ENCODE results near the gene CLRN1. TPM values are rescaled to one million over a fixed set of nuclear protein-coding genes. Genes with fewer than 3 reads are reported as not detected.

Gene CLRN1
- total RNA-seq, result not detected in 3 replicates

GRCh38 chr3:150972366-150973071 is at the start of gene CLRN1:
CLRN1 (minus strand) TSS chr3:150972727; CDS start chr3:150972708, 19 bp downstream.
- Mint-ChIP-seq H3K4me1 (peaks cover 22% of the 10 kb centered on the region), H3K27ac (peak within 1 kb of the TSS; percentile 10), H3K9me3 (no peaks in the 10 kb centered on the region), H3K36me3 (no peaks in the 10 kb centered on the region), H3K27me3 (ENCODE audit: low read depth) (peaks cover 3% of the 10 kb centered on the region), H3K4me3 (no peak within 1 kb of the TSS)
- no peak for TF ChIP-seq CTCF (IDR thresholded peaks at IDR 0.05; ENCODE audit: unreplicated experiment)
- DNase-seq (ENCODE audit: low spot score in 2 of 2, unreplicated experiment in 2 of 2), result no peak

- no peak overlapping the region for H3K4me3 Mint-ChIP-seq
- DNase-seq (ENCODE audit: low spot score in 2 of 2, unreplicated experiment in 2 of 2), result no peak
Measured at GRCh38 chr3:151016478-151016795, 43.9 kb upstream of the CLRN1 start.

GRCh38 chr3:151015767-151016477 is 43.4 kb upstream of the CLRN1 start:
- TF ChIP-seq CTCF (IDR thresholded peaks at IDR 0.05; ENCODE audit: unreplicated experiment), result no peak
- no peak overlapping the region for H3K4me3 Mint-ChIP-seq
- DNase-seq (ENCODE audit: low spot score in 2 of 2, unreplicated experiment in 2 of 2), result no peak
- no peaks in the 10 kb centered on the region for H3K36me3 Mint-ChIP-seq
- no peaks in the 10 kb centered on the region for H3K9me3 Mint-ChIP-seq
- H3K27me3 Mint-ChIP-seq (ENCODE audit: low read depth), result peaks cover 5% of the 10 kb centered on the region
- peaks cover 3% of the 10 kb centered on the region for H3K4me1 Mint-ChIP-seq
- no peak overlapping the region for H3K27ac Mint-ChIP-seq

More at GRCh38 chr3:151016478-151016795, 43.9 kb upstream of the CLRN1 start:
- Mint-ChIP-seq H3K27ac (no peak overlapping the region), H3K36me3 (no peaks in the 10 kb centered on the region), H3K27me3 (ENCODE audit: low read depth) (peaks cover 5% of the 10 kb centered on the region), H3K9me3 (no peaks in the 10 kb centered on the region), H3K4me1 (peaks cover 2% of the 10 kb centered on the region)
- no peak for TF ChIP-seq CTCF (IDR thresholded peaks at IDR 0.05; ENCODE audit: unreplicated experiment)

- H3K27ac Mint-ChIP-seq, result no peak overlapping the region
- TF ChIP-seq CTCF (IDR thresholded peaks at IDR 0.05; ENCODE audit: unreplicated experiment), result no peak
- H3K4me3 Mint-ChIP-seq, result no peak overlapping the region
- H3K36me3 Mint-ChIP-seq, result no peaks in the 10 kb centered on the region
- H3K27me3 Mint-ChIP-seq (ENCODE audit: low read depth), result peaks cover 5% of the 10 kb centered on the region
- H3K4me1 Mint-ChIP-seq, result peaks cover 3% of the 10 kb centered on the region
- no peaks in the 10 kb centered on the region for H3K9me3 Mint-ChIP-seq
- DNase-seq (ENCODE audit: low spot score in 2 of 2, unreplicated experiment in 2 of 2), result no peak
Measured at GRCh38 chr3:151015181-151015580, 42.7 kb upstream of the CLRN1 start.

- no peak overlapping the region for H3K4me3 Mint-ChIP-seq
- no peak overlapping the region for H3K27ac Mint-ChIP-seq
- peaks cover 3% of the 10 kb centered on the region for H3K4me1 Mint-ChIP-seq
- H3K27me3 Mint-ChIP-seq (ENCODE audit: low read depth), result peaks cover 5% of the 10 kb centered on the region
- DNase-seq (ENCODE audit: low spot score in 2 of 2, unreplicated experiment in 2 of 2), result no peak
- no peak for TF ChIP-seq CTCF (IDR thresholded peaks at IDR 0.05; ENCODE audit: unreplicated experiment)
- no peaks in the 10 kb centered on the region for H3K36me3 Mint-ChIP-seq
- no peaks in the 10 kb centered on the region for H3K9me3 Mint-ChIP-seq
Measured at GRCh38 chr3:151014501-151015018, 42.0 kb upstream of the CLRN1 start.

Data from mesothelial cell of epicardium (in vitro differentiated cells).